Ovary (tissue), 9 donors: Measurements from ENCODE around the gene CAPN3. TPM values are rescaled to one million over a fixed set of nuclear protein-coding genes. Genes with fewer than 3 reads are reported as not detected.

Experiments
- DNase-seq, 5 donors: peaks; one replicate each; pipeline ENCODE4 v3.0.0-alpha.2; 2019 to 2020
- H3K27ac ChIP-seq, 2 donors: fragments of 200-600 bp; one replicate each; pipeline versions ENCODE4 v1.5.1 to v1.8.0; 2019 to 2022
- H3K27me3 ChIP-seq: fragments of 200-600 bp; one replicate; pipeline ENCODE4 v1.8.0; 2022
- H3K36me3 ChIP-seq: fragments of 200-600 bp; sonication (generic); one replicate; pipeline ENCODE4 v1.5.1; 2019
- H3K4me1 ChIP-seq: one replicate; pipeline ENCODE4 v1.8.1; 2013; ENCODE audit warnings: mild to moderate bottlenecking, moderate library complexity; ENCODE audit not compliant: insufficient read depth
- H3K4me3 ChIP-seq: fragments of 200-600 bp; sonication (generic); one replicate; pipeline ENCODE4 v1.5.1; 2017
- H3K9me3 ChIP-seq, 2 donors: fragments of 200-600 bp in 1 of 2; sonication (generic) in 1 of 2; one replicate each; pipeline versions ENCODE4 v1.5.1 to v1.8.1; 2013 to 2019; ENCODE audit warnings: mild to moderate bottlenecking in 1 of 2, moderate library complexity in 1 of 2
- EP300 ChIP-seq: sonication (generic); formaldehyde crosslinking; IDR thresholded peaks from one replicate; pipeline ENCODE4 v1.6.1; 2017; ENCODE audit warnings: antibody characterized with exemption
- POLR2A ChIP-seq: fragments of 450-650 bp; IDR thresholded peaks from one replicate; pipeline ENCODE4 v1.6.1; 2017; ENCODE audit warnings: antibody characterized with exemption, mild to moderate bottlenecking, moderate library complexity
- WGBS, 3 donors: extraction: QIAGEN DNeasy Blood & Tissue Kit in 1 of 3; methylation state at CpG; one replicate each; pipeline versions ENCODE4 v1.1.5 to v1.1.7; 2013 to 2017; 5-methylcytosine and 5-hydroxymethylcytosine counted together
- intact Hi-C, 4 donors: fragments of 100-400 bp; cut with DNase I; formaldehyde crosslinking; loops; one replicate each; pipeline versions ENCODE4 v1.11.0 to v1.15.1; 2022 to 2023
- polyA plus RNA-seq, 2 donors: library from polyadenylated mRNA; stranded (reverse); fragments of 200-250 nt in 1 of 2; fragments of 350-450 nt in 1 of 2; fragmentation: Illumina TruSeq in 1 of 2; extraction: RNeasy Lipid Tissue Mini Kit (QIAGEN cat#74804) in 1 of 2; gene quantifications; one replicate each; pipeline ENCODE4 v1.2.3, GENCODE V29; 2013 to 2014
- total RNA-seq, 7 donors: library from RNA; depleted of rRNA in 2 of 7; stranded (reverse); fragments of >200 nt in 2 of 7; fragmentation: NEBNext Ultra II Directional in 3 of 7; extraction: Animal tissue kit (Norgen Biotek cat#: 25700) in 3 of 7; gene quantifications; one replicate each; pipeline versions ENCODE4 v1.1.0 to v1.2.4, GENCODE V29; 2016 to 2023
- TF ChIP-seq, protein P1 (sequence below), 3 donors: fragments of 450-650 bp in 2 of 3; fragments of 200-600 bp in 1 of 3; IDR thresholded peaks; one replicate each; pipeline versions ENCODE4 v1.5.1 to v1.8.0; 2016 to 2022; ENCODE audit warnings: antibody characterized with exemption in 3 of 3, mild to moderate bottlenecking in 1 of 3
- donor health status: DM: no; HTN: no; CAD: no; lungs with moderate emphysema.
- donor health status: DM: no; HTN: no; CAD: no.
- donor health status: Bipolar disorder and iron deficiency.
- donor health status: DM: yes; HTN: yes; CAD: no.
- donor health status: DM: no; HTN: no; CAD: no.
- donor health status: DM: yes; HTN: yes; CAD: no.

The CAPN3 gene
- total and polyA plus RNA-seq, 9 donors, result 6.4 to 19.1 (median 8.0) TPM

GRCh38 chr15:42319206-42319605 lies 40.1 kb upstream of the CAPN3 start:
- H3K27ac ChIP-seq, result no peak overlapping the region
- H3K4me1 ChIP-seq, result no peaks in the 10 kb centered on the region
- H3K4me3 ChIP-seq, result no peak overlapping the region
- no peaks in the 10 kb centered on the region for H3K27me3 ChIP-seq
- no peak for DNase-seq
- no peaks in the 10 kb centered on the region for H3K9me3 ChIP-seq
- 97 to 98% (median 98%) methylated on average over 2 of the region's 2 CpGs for WGBS, 3 donors
- no peak for TF ChIP-seq POLR2A
- TF ChIP-seq, protein P1, sequence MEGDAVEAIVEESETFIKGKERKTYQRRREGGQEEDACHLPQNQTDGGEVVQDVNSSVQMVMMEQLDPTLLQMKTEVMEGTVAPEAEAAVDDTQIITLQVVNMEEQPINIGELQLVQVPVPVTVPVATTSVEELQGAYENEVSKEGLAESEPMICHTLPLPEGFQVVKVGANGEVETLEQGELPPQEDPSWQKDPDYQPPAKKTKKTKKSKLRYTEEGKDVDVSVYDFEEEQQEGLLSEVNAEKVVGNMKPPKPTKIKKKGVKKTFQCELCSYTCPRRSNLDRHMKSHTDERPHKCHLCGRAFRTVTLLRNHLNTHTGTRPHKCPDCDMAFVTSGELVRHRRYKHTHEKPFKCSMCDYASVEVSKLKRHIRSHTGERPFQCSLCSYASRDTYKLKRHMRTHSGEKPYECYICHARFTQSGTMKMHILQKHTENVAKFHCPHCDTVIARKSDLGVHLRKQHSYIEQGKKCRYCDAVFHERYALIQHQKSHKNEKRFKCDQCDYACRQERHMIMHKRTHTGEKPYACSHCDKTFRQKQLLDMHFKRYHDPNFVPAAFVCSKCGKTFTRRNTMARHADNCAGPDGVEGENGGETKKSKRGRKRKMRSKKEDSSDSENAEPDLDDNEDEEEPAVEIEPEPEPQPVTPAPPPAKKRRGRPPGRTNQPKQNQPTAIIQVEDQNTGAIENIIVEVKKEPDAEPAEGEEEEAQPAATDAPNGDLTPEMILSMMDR (IDR thresholded peaks at IDR 0.05), result no peak
- H3K36me3 ChIP-seq, result no peaks in the 10 kb centered on the region
- intact Hi-C loops, result no loop called here

DNA sequence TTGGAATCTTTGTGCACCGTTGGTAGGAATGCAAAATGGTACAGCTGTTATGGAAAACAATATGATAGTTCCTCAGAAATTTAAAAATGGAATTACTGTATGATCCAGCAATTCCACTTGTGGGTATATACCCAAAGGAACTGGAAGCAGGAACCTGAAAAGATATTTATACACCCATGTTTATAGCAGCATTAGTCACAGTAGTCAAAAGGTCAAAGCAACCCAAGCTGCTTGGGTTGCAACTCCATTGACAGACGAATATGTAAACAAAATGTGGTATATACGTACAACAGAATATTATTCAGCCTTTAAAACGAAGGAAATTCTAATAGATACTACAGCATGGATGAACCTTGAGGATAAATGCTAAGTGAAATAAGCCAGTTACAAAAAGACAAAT lies 35.0 kb upstream of the CAPN3 start:
- no peak for DNase-seq
- WGBS, 3 donors, result 62 to 76% (median 74%) methylated on average over 4 of the region's 4 CpGs
- H3K36me3 ChIP-seq, result no peaks in the 10 kb centered on the region
- TF ChIP-seq EP300 (no peak), POLR2A (no peak)
- TF ChIP-seq, protein P1 (IDR thresholded peaks at IDR 0.05), result no peak
- no peak overlapping the region for H3K4me3 ChIP-seq
- H3K27me3 ChIP-seq, result no peaks in the 10 kb centered on the region
- no peak overlapping the region for H3K27ac ChIP-seq
- no peaks in the 10 kb centered on the region for H3K9me3 ChIP-seq
- intact Hi-C loops, result no loop called here
- H3K4me1 ChIP-seq, result no peaks in the 10 kb centered on the region

DNA sequence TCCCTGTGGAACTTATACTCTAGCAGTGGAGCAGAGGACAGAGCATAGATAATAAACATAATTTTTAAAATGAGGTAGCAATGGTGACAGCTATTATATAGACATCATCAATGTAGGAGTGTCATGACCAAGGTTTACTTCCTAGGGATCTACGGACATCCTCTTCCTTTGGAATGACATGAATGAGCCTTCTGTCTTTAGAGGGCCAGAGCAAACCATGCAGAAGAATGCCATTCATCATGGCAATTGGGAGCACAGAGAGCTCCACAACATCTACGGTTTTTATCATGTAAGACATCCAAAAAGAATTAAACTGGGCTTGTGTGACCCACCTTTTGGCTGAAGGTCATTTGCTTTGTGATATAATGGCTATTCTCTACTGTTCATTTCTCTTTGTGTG lies 30.1 kb upstream of the CAPN3 start:
- Histone ChIP-seq H3K4me1 (no peaks in the 10 kb centered on the region), H3K27me3 (no peaks in the 10 kb centered on the region), H3K4me3 (no peak overlapping the region), H3K9me3 (no peaks in the 10 kb centered on the region), H3K36me3 (no peaks in the 10 kb centered on the region), H3K27ac (no peak overlapping the region)
- intact Hi-C loops, result no loop called here
- TF ChIP-seq POLR2A (no peak), EP300 (no peak)
- TF ChIP-seq, protein P1 (IDR thresholded peaks at IDR 0.05), result no peak
- DNase-seq, result no peak
- WGBS, 3 donors, result 77 to 85% (median 85%) methylated on average over 2 of the region's 2 CpGs

DNA sequence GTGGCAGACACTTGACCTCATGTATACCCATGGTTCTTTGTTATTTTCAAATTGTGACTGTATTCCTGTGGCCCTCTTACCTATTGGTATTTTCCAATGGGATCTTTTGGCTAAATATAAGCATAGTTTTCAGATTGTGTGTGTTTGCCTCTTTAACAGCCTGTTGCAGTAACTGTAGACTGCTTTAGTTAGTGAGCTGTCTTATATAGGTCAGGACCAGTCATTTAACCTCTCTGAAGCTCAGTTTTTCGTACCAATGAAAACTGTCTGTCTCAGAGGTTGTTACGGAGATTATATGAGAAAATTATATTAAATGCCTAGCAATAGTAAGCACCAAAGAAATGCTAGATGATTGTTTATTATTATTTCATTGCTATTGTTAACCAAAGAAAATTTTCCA lies 29.3 kb upstream of the CAPN3 start:
- H3K9me3 ChIP-seq, result no peaks in the 10 kb centered on the region
- TF ChIP-seq POLR2A (no peak), EP300 (no peak)
- TF ChIP-seq, protein P1 (IDR thresholded peaks at IDR 0.05), result no peak
- intact Hi-C loops, result no loop called here
- DNase-seq, result no peak
- no peak overlapping the region for H3K4me3 ChIP-seq
- WGBS, 3 donors, result 83 to 97% (median 87%) methylated on average over 2 of the region's 2 CpGs
- no peaks in the 10 kb centered on the region for H3K4me1 ChIP-seq
- no peak overlapping the region for H3K27ac ChIP-seq
- H3K27me3 ChIP-seq, result no peaks in the 10 kb centered on the region
- no peaks in the 10 kb centered on the region for H3K36me3 ChIP-seq

GRCh38 chr15:42331235-42331634 lies 28.1 kb upstream of the CAPN3 start:
- intact Hi-C loops, result no loop called here
- Histone ChIP-seq H3K4me1 (no peaks in the 10 kb centered on the region), H3K9me3 (peaks cover 0 to 3% of the 10 kb centered on the region in 2 donors), H3K4me3 (no peak overlapping the region), H3K36me3 (no peaks in the 10 kb centered on the region), H3K27ac (no peak overlapping the region), H3K27me3 (no peaks in the 10 kb centered on the region)
- TF ChIP-seq EP300, result no peak
- no peak for TF ChIP-seq POLR2A
- TF ChIP-seq, protein P1 (IDR thresholded peaks at IDR 0.05), result no peak
- 81 to 88% (median 81%) methylated on average over 3 of the region's 3 CpGs for WGBS, 3 donors
- no peak for DNase-seq
